HG03565 (cell line): ENCODE data around the gene CD81.
"Not testable (repeated sequence)": the region's sequence is repeated elsewhere in the genome, so short reads cannot be mapped to it uniquely, and the experiment has no call there.

Experiments
- ATAC-seq: cut with Tn5 transposase; IDR thresholded peaks from one replicate; pipeline ENCODE4 v1.9.1; 2021; ENCODE audit warnings: mild to moderate bottlenecking, moderate library complexity; ENCODE audit not compliant: unreplicated experiment

The CD81 gene

GRCh38 chr11:2357246-2357645 lies 19.9 kb upstream of the CD81 start:
- no peak for ATAC-seq

- not testable (repeated sequence) for ATAC-seq
Observed at GRCh38 chr11:2357651-2358050, 19.5 kb upstream of the CD81 start.

- no peak for ATAC-seq
Observed at GRCh38 chr11:2358754-2359442, 18.2 kb upstream of the CD81 start.

- ATAC-seq = no peak
Observed at GRCh38 chr11:2359557-2359956, 17.6 kb upstream of the CD81 start.

- ATAC-seq = no peak
Observed at GRCh38 chr11:2360081-2360642, 16.9 kb upstream of the CD81 start.

- ATAC-seq = no peak
Observed at GRCh38 chr11:2361565-2361964, 15.5 kb upstream of the CD81 start.

- no peak for ATAC-seq
Observed at GRCh38 chr11:2362414-2362813, 14.7 kb upstream of the CD81 start.

- no peak for ATAC-seq
Observed at GRCh38 chr11:2363130-2363529, 14.0 kb upstream of the CD81 start.

- ATAC-seq = no peak
Observed at GRCh38 chr11:2363577-2364370, 13.3 kb upstream of the CD81 start.

GRCh38 chr11:2364386-2364785 lies 12.7 kb upstream of the CD81 start:
- ATAC-seq = not testable (repeated sequence)

GRCh38 chr11:2365571-2366210 lies 11.4 kb upstream of the CD81 start:
- no peak for ATAC-seq

GRCh38 chr11:2366276-2366675 lies 10.8 kb upstream of the CD81 start:
- ATAC-seq = no peak

- no peak for ATAC-seq
Observed at GRCh38 chr11:2366733-2367132, 10.4 kb upstream of the CD81 start.

- no peak for ATAC-seq
Observed at GRCh38 chr11:2367266-2368160, 9.6 kb upstream of the CD81 start.

GRCh38 chr11:2368178-2368850 lies 8.8 kb upstream of the CD81 start:
- no peak for ATAC-seq

GRCh38 chr11:2368851-2369180 lies 8.3 kb upstream of the CD81 start:
- ATAC-seq = no peak

- no peak for ATAC-seq
Observed at GRCh38 chr11:2369320-2369719, 7.8 kb upstream of the CD81 start.

GRCh38 chr11:2369896-2370295 lies 7.2 kb upstream of the CD81 start:
- no peak for ATAC-seq

GRCh38 chr11:2374456-2375201 lies 2.5 kb upstream of the CD81 start:
- ATAC-seq = no peak
